CD4-positive, alpha-beta T cell treated with Interferon alpha-2 for 1 hour (primary cell): ENCODE results near the gene ST14.
A peak's percentile ranks its signal among the peaks of the same experiment; 100 is the strongest.

Source experiments
- DNase-seq, 2 donors: peaks; one replicate each; pipeline ENCODE4 v3.0.0-alpha.2; 2020 to 2022

The ST14 gene

GRCh38 chr11:130159657-130160497 is at the start of gene ST14:
TSS of gene ST14 (plus strand) at chr11:130159782. CDS start at chr11:130159980, 198 bp downstream.
- peak in 1 of 2 donors; percentile 38 for DNase-seq

DNA sequence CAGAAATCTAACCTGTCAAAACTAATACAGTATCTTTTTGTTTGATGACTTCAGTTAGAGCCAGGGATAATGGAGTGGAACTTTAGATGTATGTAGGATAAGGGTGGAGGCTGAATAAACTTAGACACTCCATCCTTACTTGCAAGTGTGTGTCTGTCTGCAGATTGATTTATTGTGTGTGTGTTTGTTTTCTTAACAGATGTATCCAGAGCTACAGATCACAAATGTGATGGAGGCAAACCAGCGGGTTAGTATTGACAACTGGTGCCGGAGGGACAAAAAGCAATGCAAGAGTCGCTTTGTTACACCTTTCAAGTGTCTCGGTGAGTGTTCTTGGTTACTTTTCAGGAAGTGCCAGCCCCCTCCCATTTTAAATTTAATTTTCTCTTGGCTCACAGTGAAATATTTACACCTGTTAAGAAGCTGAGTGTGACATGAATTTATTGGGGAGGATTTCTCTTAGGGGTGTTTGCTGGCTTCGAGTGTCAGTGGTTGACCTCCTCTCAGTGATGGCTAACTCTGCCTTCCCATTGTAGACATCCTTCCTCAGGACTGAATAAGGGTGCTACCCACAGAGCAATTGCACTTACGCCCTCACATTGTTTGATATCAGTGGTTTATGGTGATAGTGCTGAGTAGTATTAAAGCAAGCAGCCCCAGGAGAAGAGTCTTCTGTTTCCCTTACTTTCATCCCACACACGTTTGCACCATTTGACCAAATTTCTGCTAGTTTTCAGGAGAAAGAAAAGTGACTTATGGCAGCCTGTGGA is 49.1 kb upstream of the ST14 start:
- DNase-seq = no peak

DNA sequence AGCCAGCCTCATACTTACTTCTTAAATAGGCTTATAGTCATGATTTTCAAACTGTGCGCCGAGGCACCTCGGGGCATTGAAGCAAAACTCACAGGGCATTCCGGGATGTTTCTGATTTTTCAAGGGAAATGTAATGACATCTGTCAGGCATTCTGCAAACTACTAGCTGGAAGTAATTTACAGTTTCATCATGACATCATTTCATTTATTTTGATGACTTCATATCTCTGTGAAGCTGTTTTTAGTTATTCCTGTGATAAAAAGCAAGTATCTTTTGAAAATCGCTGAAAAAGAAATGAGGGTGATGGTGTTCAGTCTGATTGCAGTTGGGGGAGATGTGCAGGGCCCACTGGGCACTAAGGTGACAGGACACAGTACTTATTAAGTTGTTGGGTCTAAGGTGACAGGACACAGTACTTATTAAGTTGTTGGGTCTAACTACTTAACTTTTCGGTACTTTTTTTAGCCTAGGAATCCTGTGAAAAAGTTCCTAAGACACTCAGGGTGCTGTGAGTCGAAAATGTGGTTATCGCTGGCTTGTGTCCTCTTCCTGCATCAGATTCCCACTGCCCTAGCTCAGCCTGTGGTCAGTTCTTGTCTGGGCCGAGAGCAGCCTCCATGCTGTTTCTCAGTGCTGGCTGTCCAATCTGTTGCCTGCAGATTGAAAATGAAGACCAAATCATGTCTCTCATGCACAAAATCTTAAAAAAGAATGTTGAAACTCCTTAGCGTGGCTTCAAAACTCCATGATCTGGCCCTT is 47.3 kb upstream of the ST14 start:
- DNase-seq = no peak

GRCh38 chr11:130114281-130114680 is 45.3 kb upstream of the ST14 start:
- DNase-seq = no peak

- no peak for DNase-seq
Measured at GRCh38 chr11:130114726-130115125, 44.9 kb upstream of the ST14 start.

DNA sequence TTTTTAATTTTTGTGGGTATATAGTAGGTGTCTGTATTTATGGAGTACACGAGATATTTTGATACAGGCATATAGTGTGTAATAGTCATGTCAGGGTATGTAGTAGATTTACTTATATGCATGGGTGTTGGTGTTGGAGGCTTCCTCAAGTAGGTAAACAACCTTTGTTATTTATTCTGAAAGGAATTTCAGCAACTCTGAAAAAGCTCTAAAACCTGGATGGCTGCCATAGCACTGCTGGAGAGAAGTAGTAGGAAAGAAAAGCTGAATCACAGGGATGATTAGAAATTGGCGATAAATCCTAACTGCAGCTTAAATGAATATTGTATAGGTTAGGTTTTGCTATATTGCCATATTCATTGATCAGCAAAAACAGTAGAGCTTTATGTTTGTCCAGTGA is 44.4 kb upstream of the ST14 start:
- DNase-seq = no peak

GRCh38 chr11:130118165-130118564 is 41.4 kb upstream of the ST14 start:
- no peak for DNase-seq

- DNase-seq = peak; percentile 13 to 39
Measured at GRCh38 chr11:130118636-130119387, 40.8 kb upstream of the ST14 start.

GRCh38 chr11:130120045-130120444 is 39.5 kb upstream of the ST14 start:
- DNase-seq = no peak

DNA sequence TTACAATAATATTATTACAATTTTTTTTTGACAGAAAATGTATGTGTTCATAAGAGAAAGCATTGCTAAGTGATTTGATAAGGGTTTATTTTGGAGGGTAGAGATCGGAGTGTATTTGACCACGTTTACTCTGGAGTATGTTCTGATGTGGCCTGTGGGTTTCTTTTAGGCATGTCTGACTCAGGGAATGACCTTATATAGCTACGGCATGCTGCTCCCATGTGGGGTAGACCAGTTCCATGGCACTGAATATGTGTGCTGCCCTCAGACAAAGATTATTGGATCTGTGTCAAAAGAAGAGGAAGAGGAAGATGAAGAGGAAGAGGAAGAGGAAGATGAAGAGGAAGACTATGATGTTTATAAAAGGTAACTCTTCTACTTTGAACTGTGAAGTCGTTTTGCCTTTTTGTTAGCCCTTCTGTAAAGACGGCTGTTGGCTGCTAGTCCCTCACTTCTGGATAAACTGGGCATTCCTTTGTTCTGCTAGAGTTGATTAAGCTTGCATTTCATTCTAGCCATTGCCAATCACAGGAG is 38.1 kb upstream of the ST14 start:
- DNase-seq = no peak

DNA sequence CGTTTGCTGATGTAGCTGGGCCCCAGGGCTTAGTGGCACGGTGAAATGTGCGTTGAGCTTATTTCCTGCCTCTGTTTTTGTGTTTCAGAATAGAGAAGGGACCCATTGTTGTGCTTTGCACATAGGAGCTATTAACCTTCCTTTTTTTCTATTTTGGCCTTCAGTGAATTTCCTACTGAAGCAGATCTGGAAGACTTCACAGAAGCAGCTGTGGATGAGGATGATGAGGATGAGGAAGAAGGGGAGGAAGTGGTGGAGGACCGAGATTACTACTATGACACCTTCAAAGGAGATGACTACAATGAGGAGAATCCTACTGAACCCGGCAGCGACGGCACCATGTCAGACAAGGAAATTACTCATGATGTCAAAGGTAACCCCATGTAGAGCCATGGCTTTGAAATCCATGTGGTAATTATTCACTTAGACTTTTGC is 37.4 kb upstream of the ST14 start:
- DNase-seq = no peak

GRCh38 chr11:130123414-130124040 is 36.1 kb upstream of the ST14 start:
- no peak for DNase-seq

DNA sequence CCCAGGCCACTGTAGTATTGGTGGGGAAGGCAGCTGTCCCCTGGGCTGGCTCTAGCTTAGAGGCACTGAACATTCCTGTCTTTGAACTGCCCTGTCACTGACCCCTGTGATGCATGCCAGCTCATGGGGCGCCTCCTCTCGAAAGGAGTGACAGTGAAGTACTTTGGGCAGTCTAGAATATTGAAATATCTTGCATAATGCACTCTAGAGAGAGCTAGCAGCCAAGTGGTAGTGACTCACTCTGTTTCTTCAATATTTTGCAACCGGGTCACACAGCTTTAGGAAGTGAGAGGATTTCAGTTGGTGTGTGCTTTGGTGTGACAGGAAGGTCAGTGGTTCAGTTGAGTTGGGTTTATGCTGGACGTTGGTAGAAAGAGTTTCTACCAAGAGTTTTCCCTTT is 35.5 kb upstream of the ST14 start:
- DNase-seq = peak; percentile 16 to 74

GRCh38 chr11:130125638-130126037 is 33.9 kb upstream of the ST14 start:
- DNase-seq = no peak

- DNase-seq = no peak
Measured at GRCh38 chr11:130126516-130126915, 33.1 kb upstream of the ST14 start.

GRCh38 chr11:130127509-130127908 is 32.1 kb upstream of the ST14 start:
- DNase-seq = no peak

- no peak for DNase-seq
Measured at GRCh38 chr11:130128626-130129025, 31.0 kb upstream of the ST14 start.

- DNase-seq = no peak
Measured at GRCh38 chr11:130129922-130130321, 29.7 kb upstream of the ST14 start.

- peak; percentile 64 to 80 for DNase-seq
Measured at GRCh38 chr11:130131961-130132850, 27.4 kb upstream of the ST14 start.

DNA sequence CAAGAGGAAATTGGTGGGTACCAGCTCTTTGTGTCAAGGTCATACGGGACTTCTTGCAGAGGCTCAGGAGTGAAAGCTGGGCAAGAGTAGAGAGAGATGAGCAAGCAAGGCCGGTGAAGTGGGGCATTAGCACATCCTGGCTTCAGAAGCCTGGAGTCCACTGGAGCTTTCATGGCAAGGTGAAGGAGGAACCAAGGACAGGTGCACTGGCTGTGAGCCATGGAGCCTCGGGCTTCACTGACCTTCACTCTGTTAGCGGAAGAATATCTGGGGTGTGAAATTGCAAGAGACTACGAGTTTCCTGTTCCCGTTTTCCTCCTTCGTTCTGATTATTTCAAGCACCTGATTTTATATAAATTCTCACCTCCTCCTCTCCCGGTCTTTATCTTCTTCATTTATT is 25.9 kb upstream of the ST14 start:
- DNase-seq = no peak

DNA sequence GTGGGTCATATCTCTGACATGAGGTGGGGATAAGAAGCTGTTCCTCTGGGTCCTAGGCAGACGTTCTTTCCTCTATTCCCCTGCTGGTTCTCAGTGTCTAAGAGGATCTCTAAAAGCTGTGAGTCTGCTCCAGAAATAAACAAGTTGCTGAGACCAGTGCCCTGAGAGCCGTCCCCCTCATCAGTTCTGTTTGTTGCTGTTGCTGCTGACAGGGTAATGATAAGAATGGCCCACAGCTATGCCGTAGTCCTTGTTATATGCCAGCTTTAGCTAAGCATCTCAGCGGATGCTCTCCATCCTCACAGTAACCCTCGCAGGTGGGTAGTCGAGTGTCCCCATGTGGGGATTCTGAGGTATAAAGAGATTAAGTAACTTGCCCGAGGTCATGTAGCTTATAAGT is 23.5 kb upstream of the ST14 start:
- no peak for DNase-seq
